Measurements from ENCODE around the gene DDIT3.

Gene DDIT3

GRCh38 chr12:57491393-57492280 lies 28.7 kb downstream of the DDIT3 start:
- DNase-seq (ENCODE audit: low spot score) (no peak), ATAC-seq (ENCODE audit: low read depth) (no peak)
- H3K36me3 ChIP-seq (ENCODE audit: low read depth) = peaks cover 63% of the 10 kb centered on the region
- H3K27me3 ChIP-seq (ENCODE audit: insufficient read depth, poor library complexity, severe bottlenecking) = no peaks in the 10 kb centered on the region
- TF ChIP-seq CTCF (IDR thresholded peaks at IDR 0.05; ENCODE audit: poor library complexity, severe bottlenecking) = peak; percentile 17
- H3K27ac ChIP-seq (ENCODE audit: poor library complexity, severe bottlenecking) = no peak overlapping the region
- H3K9me3 ChIP-seq (ENCODE audit: severe bottlenecking) = no peaks in the 10 kb centered on the region
- H3K4me1 ChIP-seq (ENCODE audit: insufficient read depth, poor library complexity, severe bottlenecking) = peaks cover 5% of the 10 kb centered on the region
- H3K4me3 ChIP-seq (ENCODE audit: severe bottlenecking) = no peak overlapping the region

- ATAC-seq (ENCODE audit: low read depth) = no peak
Observed at GRCh38 chr12:57490126-57490525, 30.2 kb downstream of the DDIT3 start.

GRCh38 chr12:57489157-57489641 lies 31.1 kb downstream of the DDIT3 start:
- Histone ChIP-seq H3K36me3 (ENCODE audit: low read depth) (peaks cover 52% of the 10 kb centered on the region), H3K4me1 (ENCODE audit: insufficient read depth, poor library complexity, severe bottlenecking) (peaks cover 5% of the 10 kb centered on the region), H3K27me3 (ENCODE audit: insufficient read depth, poor library complexity, severe bottlenecking) (no peaks in the 10 kb centered on the region), H3K27ac (ENCODE audit: poor library complexity, severe bottlenecking) (no peak overlapping the region), H3K9me3 (ENCODE audit: severe bottlenecking) (no peaks in the 10 kb centered on the region), H3K4me3 (ENCODE audit: severe bottlenecking) (peak overlapping the region; percentile 87)
- DNase-seq (ENCODE audit: low spot score) (no peak), ATAC-seq (ENCODE audit: low read depth) (no peak)
- TF ChIP-seq CTCF (IDR thresholded peaks at IDR 0.05; ENCODE audit: poor library complexity, severe bottlenecking) = no peak

More at GRCh38 chr12:57490126-57490525, 30.2 kb downstream of the DDIT3 start:
- Histone ChIP-seq H3K36me3 (ENCODE audit: low read depth) (peaks cover 57% of the 10 kb centered on the region), H3K27ac (ENCODE audit: poor library complexity, severe bottlenecking) (no peak overlapping the region), H3K9me3 (ENCODE audit: severe bottlenecking) (no peaks in the 10 kb centered on the region), H3K4me3 (ENCODE audit: severe bottlenecking) (no peak overlapping the region), H3K4me1 (ENCODE audit: insufficient read depth, poor library complexity, severe bottlenecking) (peaks cover 5% of the 10 kb centered on the region), H3K27me3 (ENCODE audit: insufficient read depth, poor library complexity, severe bottlenecking) (no peaks in the 10 kb centered on the region)
- no peak for TF ChIP-seq CTCF (IDR thresholded peaks at IDR 0.05; ENCODE audit: poor library complexity, severe bottlenecking)
- no peak for DNase-seq (ENCODE audit: low spot score)

GRCh38 chr12:57488402-57489156 lies 31.7 kb downstream of the DDIT3 start:
- peaks cover 5% of the 10 kb centered on the region for H3K4me1 ChIP-seq (ENCODE audit: insufficient read depth, poor library complexity, severe bottlenecking)
- no peak for TF ChIP-seq CTCF (IDR thresholded peaks at IDR 0.05; ENCODE audit: poor library complexity, severe bottlenecking)
- DNase-seq (ENCODE audit: low spot score) = no peak
- peaks cover 48% of the 10 kb centered on the region for H3K36me3 ChIP-seq (ENCODE audit: low read depth)
- no peak for ATAC-seq (ENCODE audit: low read depth)
- H3K27me3 ChIP-seq (ENCODE audit: insufficient read depth, poor library complexity, severe bottlenecking) = no peaks in the 10 kb centered on the region
- H3K9me3 ChIP-seq (ENCODE audit: severe bottlenecking) = no peaks in the 10 kb centered on the region
- H3K27ac ChIP-seq (ENCODE audit: poor library complexity, severe bottlenecking) = peak overlapping the region; percentile 35
- H3K4me3 ChIP-seq (ENCODE audit: severe bottlenecking) = peak overlapping the region; percentile 87
